ENCODE measurements around the gene CBLL1.

CBLL1 gene, protein sequence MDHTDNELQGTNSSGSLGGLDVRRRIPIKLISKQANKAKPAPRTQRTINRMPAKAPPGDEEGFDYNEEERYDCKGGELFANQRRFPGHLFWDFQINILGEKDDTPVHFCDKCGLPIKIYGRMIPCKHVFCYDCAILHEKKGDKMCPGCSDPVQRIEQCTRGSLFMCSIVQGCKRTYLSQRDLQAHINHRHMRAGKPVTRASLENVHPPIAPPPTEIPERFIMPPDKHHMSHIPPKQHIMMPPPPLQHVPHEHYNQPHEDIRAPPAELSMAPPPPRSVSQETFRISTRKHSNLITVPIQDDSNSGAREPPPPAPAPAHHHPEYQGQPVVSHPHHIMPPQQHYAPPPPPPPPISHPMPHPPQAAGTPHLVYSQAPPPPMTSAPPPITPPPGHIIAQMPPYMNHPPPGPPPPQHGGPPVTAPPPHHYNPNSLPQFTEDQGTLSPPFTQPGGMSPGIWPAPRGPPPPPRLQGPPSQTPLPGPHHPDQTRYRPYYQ

GRCh38 chr7:107743567-107744344 is at the start of gene CBLL1:
CBLL1 (plus strand) TSS chr7:107744142; CDS start chr7:107744164, 22 bp downstream.
- peak; percentile 95 to 97 (median 96) for DNase-seq (ENCODE audit: low read depth in 3 of 3)

- DNase-seq (ENCODE audit: low read depth in 3 of 3): no peak
These were observed 49.6 kb upstream of the CBLL1 start for GRCh38 chr7:107694386-107694785.

- DNase-seq (ENCODE audit: low read depth in 3 of 3): no peak
These were observed 47.5 kb upstream of the CBLL1 start for GRCh38 chr7:107696330-107696946.

DNA sequence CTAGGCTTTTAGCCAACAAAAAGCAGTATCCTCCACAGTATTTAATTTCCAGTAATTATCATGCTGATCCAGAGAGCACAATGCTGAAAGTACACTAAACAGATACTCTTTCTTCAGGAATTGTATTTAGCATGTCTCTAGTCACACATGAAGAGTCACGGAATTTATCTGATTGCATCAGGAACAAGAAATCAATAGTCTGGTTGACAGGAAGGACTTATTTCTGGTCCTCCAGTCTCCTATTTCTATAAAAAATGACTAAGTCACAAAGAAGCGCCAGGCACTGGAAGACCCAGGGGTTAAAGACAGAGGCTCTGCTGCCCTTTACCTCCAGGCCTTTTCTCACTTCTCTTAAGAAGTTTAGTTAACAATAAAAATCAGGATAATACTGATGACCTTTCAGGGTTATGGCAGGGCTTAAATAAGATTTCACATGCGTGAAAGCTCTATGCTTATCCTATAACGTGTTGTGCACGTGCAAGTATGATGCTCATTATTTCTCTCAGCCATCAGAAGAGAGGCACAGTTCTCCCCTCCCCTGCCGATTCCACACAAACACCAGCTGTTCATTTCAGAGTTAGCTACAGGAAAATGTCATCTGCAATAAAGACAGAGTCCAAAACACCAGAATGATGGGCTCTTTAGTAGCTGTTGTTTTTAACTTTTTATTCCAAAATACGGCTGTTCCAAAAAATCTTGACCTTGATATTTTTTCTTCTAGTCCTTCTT is 46.5 kb upstream of the CBLL1 start:
- DNase-seq (ENCODE audit: low read depth in 3 of 3): no peak

GRCh38 chr7:107700570-107700969 is 43.4 kb upstream of the CBLL1 start:
- DNase-seq (ENCODE audit: low read depth in 3 of 3): no peak

GRCh38 chr7:107701191-107701590 is 42.8 kb upstream of the CBLL1 start:
- no peak for DNase-seq (ENCODE audit: low read depth in 3 of 3)

DNA sequence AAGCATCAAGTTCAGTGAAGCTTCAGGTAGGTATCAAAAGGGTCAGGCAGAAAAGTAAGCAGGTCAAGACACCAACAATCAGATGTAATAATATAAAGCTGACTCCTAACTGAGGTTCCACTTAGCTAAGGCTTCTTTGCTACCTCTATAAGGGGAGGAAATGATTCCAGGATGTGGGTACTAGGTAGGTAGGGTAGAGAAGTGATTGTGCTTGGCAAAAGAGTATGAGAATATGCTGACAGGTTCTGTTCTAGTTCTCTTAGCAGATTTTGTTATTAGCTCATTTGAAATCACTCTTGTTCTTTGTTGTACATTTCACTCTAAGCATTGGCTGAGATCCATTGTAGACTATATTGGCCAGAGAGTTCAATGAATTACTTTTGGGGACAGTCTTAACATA is 40.7 kb upstream of the CBLL1 start:
- no peak for DNase-seq (ENCODE audit: low read depth in 3 of 3)

GRCh38 chr7:107703872-107704271 is 40.1 kb upstream of the CBLL1 start:
- DNase-seq (ENCODE audit: low read depth in 3 of 3): no peak

- no peak for DNase-seq (ENCODE audit: low read depth in 3 of 3)
These were observed 35.0 kb upstream of the CBLL1 start for GRCh38 chr7:107708956-107709355.

GRCh38 chr7:107711301-107711700 is 32.6 kb upstream of the CBLL1 start:
- no peak for DNase-seq (ENCODE audit: low read depth in 3 of 3)

DNA sequence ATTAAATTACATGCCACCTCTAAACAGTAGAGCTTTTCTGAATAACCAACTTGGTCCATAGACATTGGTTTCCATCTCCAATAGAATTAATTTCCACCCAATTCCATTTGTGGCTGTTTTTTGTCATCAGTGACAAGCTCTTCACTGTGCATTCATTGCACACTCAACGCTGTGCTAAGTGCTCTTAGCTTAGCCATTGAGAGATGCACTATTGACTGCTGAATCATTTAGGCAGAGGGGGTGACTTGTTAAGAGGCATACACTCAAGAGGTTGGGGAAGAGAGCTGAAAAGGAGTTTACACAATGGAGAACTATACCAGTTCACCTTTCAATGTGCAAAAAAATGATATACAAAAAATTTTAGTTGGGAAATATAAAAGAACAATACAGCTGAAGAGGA is 31.9 kb upstream of the CBLL1 start:
- DNase-seq (ENCODE audit: low read depth in 3 of 3): no peak

DNA sequence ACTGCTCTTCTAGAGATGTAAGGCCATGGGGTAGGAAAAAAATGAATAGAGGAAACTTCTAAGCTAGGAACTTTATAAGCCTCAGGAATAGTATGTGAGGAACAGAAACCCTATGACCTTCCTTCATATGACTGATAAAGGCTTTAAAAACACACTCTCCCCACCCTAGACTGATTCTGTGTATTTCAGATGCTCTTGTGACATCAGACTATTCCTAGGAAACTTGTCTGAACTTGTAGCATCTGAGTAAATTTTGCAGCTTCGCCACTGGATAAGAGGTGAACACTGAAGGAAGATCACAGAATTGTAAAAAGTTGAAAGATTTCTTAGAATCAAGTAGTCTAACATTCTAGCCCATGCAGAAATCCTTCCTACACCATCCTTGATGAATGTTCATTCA is 31.0 kb upstream of the CBLL1 start:
- DNase-seq (ENCODE audit: low read depth in 3 of 3): no peak

GRCh38 chr7:107715531-107715930 is 28.4 kb upstream of the CBLL1 start:
- no peak for DNase-seq (ENCODE audit: low read depth in 3 of 3)

DNA sequence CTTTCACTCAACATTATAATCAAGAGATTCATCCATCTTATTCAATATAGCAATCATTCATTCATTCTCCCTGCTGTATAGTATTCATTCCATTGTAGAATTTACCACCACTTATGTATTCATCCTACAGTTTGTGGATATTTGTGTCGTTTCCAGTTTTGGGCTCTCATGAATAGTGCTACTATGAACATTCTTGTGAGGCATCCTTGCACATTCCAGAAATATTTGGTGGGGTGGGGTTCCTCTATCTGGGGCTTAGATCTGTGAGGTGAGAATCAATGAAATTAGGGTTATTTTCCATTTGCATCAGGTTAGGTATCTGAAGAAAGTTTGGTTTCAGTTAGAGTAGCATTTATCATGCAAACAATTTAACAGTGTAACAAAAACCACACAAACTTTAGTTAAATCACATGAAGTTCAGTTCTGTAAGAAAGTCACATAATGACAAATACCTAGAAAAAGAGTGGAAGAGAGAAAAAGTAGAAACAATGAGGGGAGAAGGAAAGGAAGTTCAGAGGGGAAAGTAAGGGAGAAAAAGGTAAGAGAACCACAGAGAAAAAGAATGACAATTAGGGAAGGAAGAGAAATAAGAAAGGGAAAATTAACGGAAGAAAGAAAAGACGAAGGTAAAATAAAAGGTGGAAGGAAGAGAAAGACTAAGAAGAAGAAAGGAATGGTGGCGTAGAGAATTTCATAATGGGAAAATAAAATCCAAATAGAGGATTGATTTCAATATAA is 25.3 kb upstream of the CBLL1 start:
- no peak for DNase-seq (ENCODE audit: low read depth in 3 of 3)

GRCh38 chr7:107721286-107721685 is 22.7 kb upstream of the CBLL1 start:
- no peak for DNase-seq (ENCODE audit: low read depth in 3 of 3)

DNA sequence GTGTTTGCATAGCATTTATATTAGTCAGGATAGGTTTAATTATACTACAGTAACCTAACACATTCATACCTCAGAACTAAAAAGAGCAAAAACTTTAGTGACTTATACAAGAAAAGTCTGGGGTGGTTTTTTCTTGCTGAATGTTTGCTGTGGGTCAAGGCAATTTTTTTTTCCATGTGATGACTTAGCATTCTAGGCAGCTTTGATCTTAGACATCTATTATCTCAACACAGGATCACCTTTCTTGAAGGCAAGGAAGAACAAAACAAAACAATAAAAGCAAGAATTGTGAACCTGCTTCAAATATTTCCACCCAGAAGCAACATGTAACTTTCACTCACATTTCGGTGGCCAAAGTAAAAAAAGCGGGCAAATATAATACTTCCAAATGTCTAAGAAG is 20.7 kb upstream of the CBLL1 start:
- DNase-seq (ENCODE audit: low read depth in 3 of 3): no peak

DNA sequence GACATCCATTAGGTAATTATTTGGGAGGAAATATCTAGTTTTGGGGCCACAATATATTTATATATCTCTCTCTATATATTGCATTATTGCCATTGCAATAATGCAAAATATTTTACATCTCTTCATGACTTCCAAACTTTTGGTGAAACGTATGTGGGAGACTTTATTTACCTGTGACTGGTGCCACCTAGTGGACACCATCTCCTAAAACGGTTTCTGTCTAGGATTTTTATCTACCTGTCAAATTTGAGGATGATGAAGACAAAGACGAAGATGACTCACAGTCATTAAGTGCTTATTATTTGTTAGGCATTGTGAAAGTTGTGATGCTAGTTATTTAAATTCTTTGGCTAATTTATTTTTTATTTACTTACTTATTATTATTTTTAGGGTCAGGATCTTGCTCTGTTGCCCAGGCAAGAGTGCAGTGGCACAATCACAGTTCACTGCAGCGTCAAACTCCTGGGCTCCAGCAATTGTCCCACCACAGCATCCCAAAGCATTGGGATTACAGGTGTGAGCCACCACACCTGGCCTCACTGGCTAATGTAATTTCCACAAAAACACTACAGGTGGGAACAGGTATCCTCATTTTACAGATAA is 18.7 kb upstream of the CBLL1 start:
- peak in 2 of 3 experiments; percentile 11 to 30 for DNase-seq (ENCODE audit: low read depth in 3 of 3)

GRCh38 chr7:107726356-107727130 is 17.4 kb upstream of the CBLL1 start:
- no peak for DNase-seq (ENCODE audit: low read depth in 3 of 3)

- DNase-seq (ENCODE audit: low read depth in 3 of 3): no peak
These were observed 15.7 kb upstream of the CBLL1 start for GRCh38 chr7:107728276-107728675.
